IMR-90 (cell line): ENCODE results near the gene ADTRP. TPM values are rescaled to one million over a fixed set of nuclear protein-coding genes. Genes with fewer than 3 reads are reported as not detected.

ENCODE experiments used
- ATAC-seq: fragments of 200-7000 bp; cut with Tn5 transposase; 2 replicates; pipeline ENCODE4 v1.9.1; 2020; ENCODE audit warnings: low read depth, mild to moderate bottlenecking, moderate library complexity
- BruUV-seq: library from RNA; stranded (reverse); fragments of 400-500 nt; replicated peaks from 2 replicates; lab custom pipeline; 2021; lab: Mats Ljungman, UMichigan
- CTCF ChIA-PET: fragments of 300-600 bp; formaldehyde crosslinking; extraction: SDS; loops from one replicate; lab custom pipeline; 2021; ENCODE audit warnings: antibody characterized with exemption; lab: Yijun Ruan, JAX
- POLR2A ChIA-PET: fragments of 300-600 bp; sonication (Branson Sonifier 250); formaldehyde crosslinking; loops from one replicate; lab custom pipeline; 2022; ENCODE audit warnings: antibody characterized with exemption; ENCODE audit not compliant: unreplicated experiment; lab: Charles Lee
- DNase-seq: peaks from one replicate; pipeline ENCODE4 v3.0.0; 2013
- H2AFZ ChIP-seq: replicated peaks from 2 replicates; pipeline ENCODE3; 2013; ENCODE audit warnings: low read length, mild to moderate bottlenecking; ENCODE audit not compliant: poor library complexity
- H2AK5ac ChIP-seq: 2 replicates; pipeline ENCODE4 v1.6.1; 2013; ENCODE audit warnings: low read depth, low read length, inconsistent platforms
- H2AK9ac ChIP-seq: replicated peaks from 2 replicates; pipeline ENCODE3; 2013; ENCODE audit warnings: mild to moderate bottlenecking, low read depth, low read length, moderate library complexity; ENCODE audit not compliant: poor library complexity
- H2BK120ac ChIP-seq: 2 replicates; pipeline ENCODE4 v1.6.1; 2013; ENCODE audit warnings: low read depth, low read length, inconsistent platforms
- H2BK15ac ChIP-seq: 3 replicates; pipeline ENCODE4 v1.6.1; 2013; ENCODE audit warnings: low read depth, low read length, inconsistent platforms
- H2BK20ac ChIP-seq: 2 replicates; pipeline ENCODE4 v1.6.1; 2013; ENCODE audit warnings: low read depth, mild to moderate bottlenecking, inconsistent platforms, low read length, moderate library complexity
- H2BK5ac ChIP-seq: 2 replicates; pipeline ENCODE4 v1.6.1; 2013; ENCODE audit warnings: mild to moderate bottlenecking, low read depth, low read length, inconsistent platforms; ENCODE audit not compliant: poor library complexity, severe bottlenecking
- H3K14ac ChIP-seq: replicated peaks from 2 replicates; pipeline ENCODE4 v1.6.1; 2013; ENCODE audit warnings: low read depth, low read length, inconsistent platforms
- H3K18ac ChIP-seq: 2 replicates; pipeline ENCODE4 v1.6.1; 2013; ENCODE audit warnings: low read depth, low read length, control low read depth
- H3K23ac ChIP-seq: 2 replicates; pipeline ENCODE4 v1.6.1; 2013; ENCODE audit warnings: low read depth, low read length, inconsistent platforms
- H3K27ac ChIP-seq: 2 replicates; pipeline ENCODE4 v1.5.1; 2013; ENCODE audit warnings: mild to moderate bottlenecking, control low read depth, low read length; ENCODE audit not compliant: insufficient read depth
- H3K27me3 ChIP-seq: 2 replicates; pipeline ENCODE4 v1.6.1; 2013; ENCODE audit warnings: low read length; ENCODE audit not compliant: control insufficient read depth, insufficient read depth
- H3K36me3 ChIP-seq: 2 replicates; pipeline ENCODE4 v1.6.1; 2013; ENCODE audit warnings: low read length, mixed read lengths; ENCODE audit not compliant: control insufficient read depth, insufficient read depth
- H3K4ac ChIP-seq: 2 replicates; pipeline ENCODE4 v1.6.1; 2013; ENCODE audit warnings: low read depth, low read length, inconsistent platforms
- H3K4me1 ChIP-seq: 2 replicates; pipeline ENCODE4 v1.6.1; 2013; ENCODE audit warnings: low read length, mixed read lengths; ENCODE audit not compliant: control insufficient read depth, insufficient read depth
- H3K4me2 ChIP-seq: 2 replicates; pipeline ENCODE4 v1.6.1; 2013; ENCODE audit warnings: low read depth, mild to moderate bottlenecking, control low read depth, low read length, moderate library complexity
- H3K4me3 ChIP-seq: 2 replicates; pipeline ENCODE4 v1.5.1; 2013; ENCODE audit warnings: low read depth, mild to moderate bottlenecking, control low read depth, low read length, moderate library complexity; ENCODE audit not compliant: insufficient read depth
- H3K56ac ChIP-seq: 2 replicates; pipeline ENCODE4 v1.6.1; 2013; ENCODE audit warnings: low read length, inconsistent platforms; ENCODE audit not compliant: insufficient read depth; ENCODE audit errors: extremely low read depth
- H3K79me1 ChIP-seq, 2 experiments: 2 replicates each; pipeline ENCODE4 v1.6.1; 2013; ENCODE audit warnings: low read length in 2 of 2, inconsistent platforms in 1 of 2, low read depth in 1 of 2
- H3K9ac ChIP-seq: 2 replicates; pipeline ENCODE4 v1.6.1; 2013; ENCODE audit warnings: low read depth, low read length, control low read depth
- H3K9me1 ChIP-seq: 2 replicates; pipeline ENCODE4 v1.6.1; 2013; ENCODE audit warnings: low read length, inconsistent platforms; ENCODE audit not compliant: insufficient read depth
- H3K9me3 ChIP-seq: 2 replicates; pipeline ENCODE4 v1.6.1; 2013; ENCODE audit warnings: low read length; ENCODE audit not compliant: control insufficient read depth, insufficient read depth
- H4K20me1 ChIP-seq: 2 replicates; pipeline ENCODE4 v1.6.1; 2013; ENCODE audit warnings: low read length, inconsistent platforms; ENCODE audit not compliant: insufficient read depth
- H4K5ac ChIP-seq: 2 replicates; pipeline ENCODE4 v1.6.1; 2013; ENCODE audit warnings: mild to moderate bottlenecking, low read depth, low read length, control low read depth
- H4K8ac ChIP-seq, 2 experiments: 2 replicates each; pipeline ENCODE4 v1.6.1; 2013; ENCODE audit warnings: low read depth in 2 of 2, low read length in 2 of 2, control low read depth in 1 of 2, inconsistent platforms in 1 of 2
- H4K91ac ChIP-seq: 2 replicates; pipeline ENCODE4 v1.6.1; 2013; ENCODE audit warnings: low read depth, low read length, inconsistent platforms; ENCODE audit not compliant: insufficient read depth
- BHLHE40 ChIP-seq: fragments of 150-350 bp; IDR thresholded peaks from 2 replicates; pipeline ENCODE4 v1.6.1; 2016; ENCODE audit warnings: mild to moderate bottlenecking, low read depth, low read length
- CEBPB ChIP-seq: IDR thresholded peaks from 2 replicates; pipeline ENCODE4 v1.6.1; 2012; ENCODE audit warnings: low read depth, low read length, improper control_type of control experiment
- CTCF ChIP-seq: conservative IDR thresholded peaks from 2 replicates; pipeline ENCODE4 v1.5.1; 2012; ENCODE audit warnings: mild to moderate bottlenecking, low read depth, low read length, improper control_type of control experiment
- ELK1 ChIP-seq: fragments of 150-350 bp; IDR thresholded peaks from 2 replicates; pipeline ENCODE4 v1.6.1; 2016; ENCODE audit warnings: low read depth, mild to moderate bottlenecking, low read length, moderate library complexity, borderline replicate concordance
- FOS ChIP-seq: fragments of 150-350 bp; IDR thresholded peaks from 2 replicates; pipeline ENCODE4 v1.6.1; 2016; ENCODE audit warnings: low read depth, low read length
- MAFK ChIP-seq: IDR thresholded peaks from 2 replicates; pipeline ENCODE4 v1.6.1; 2012; ENCODE audit warnings: low read depth, low read length, improper control_type of control experiment
- MAZ ChIP-seq: IDR thresholded peaks from 2 replicates; pipeline ENCODE4 v1.6.1; 2012; ENCODE audit warnings: low read depth, mild to moderate bottlenecking, low read length, improper control_type of control experiment, moderate library complexity, borderline replicate concordance
- MXI1 ChIP-seq: IDR thresholded peaks from 2 replicates; pipeline ENCODE4 v1.6.1; 2012; ENCODE audit warnings: low read depth, mild to moderate bottlenecking, low read length, moderate library complexity, borderline replicate concordance
- POLR2A ChIP-seq: IDR thresholded peaks from 2 replicates; pipeline ENCODE4 v1.6.1; 2012; ENCODE audit warnings: mild to moderate bottlenecking, low read depth, low read length
- RCOR1 ChIP-seq: IDR thresholded peaks from 2 replicates; pipeline ENCODE4 v1.6.1; 2012; ENCODE audit warnings: mild to moderate bottlenecking, low read length, improper control_type of control experiment; ENCODE audit not compliant: insufficient replicate concordance
- RFX5 ChIP-seq: IDR thresholded peaks from 2 replicates; pipeline ENCODE4 v1.8.0; 2012; ENCODE audit warnings: low read depth, mild to moderate bottlenecking, low read length, moderate library complexity
- USF2 ChIP-seq: fragments of 150-350 bp; IDR thresholded peaks from 2 replicates; pipeline ENCODE4 v1.6.1; 2017; ENCODE audit warnings: mild to moderate bottlenecking, antibody characterized with exemption, low read length, low read depth
- WGBS, 2 experiments: methylation state at CpG; one replicate each; pipeline versions ENCODE4 v1.1.5 to v1.1.7; 2013; ENCODE audit warnings: missing lambda C conversion rate in 2 of 2; ENCODE audit not compliant: insufficient read length in 1 of 2; ENCODE audit errors: extremely low coverage in 2 of 2; 5-methylcytosine and 5-hydroxymethylcytosine counted together
- dilution Hi-C: fragments of 300-500 bp; cut with HindIII; formaldehyde crosslinking; loops from one replicate; pipeline ENCODE4 v1.14.3; 2018; ENCODE audit warnings: low sequenced_read_pairs; ENCODE audit not compliant: unreplicated experiment
- in situ Hi-C: fragments of 300-500 bp; cut with MboI; formaldehyde crosslinking; loops from 3 replicates; pipeline ENCODE4 v1.14.3; 2019; ENCODE audit warnings: low sequenced_read_pairs, inconsistent platforms, mixed read lengths
- intact Hi-C: fragments of 100-400 bp; cut with micrococcal nuclease; formaldehyde crosslinking; loops from 2 replicates; pipeline ENCODE4 v1.10.0; 2022
- polyA plus RNA-seq, 3 experiments: library from polyadenylated mRNA; depleted of rRNA; stranded (reverse); fragments of >200 nt; gene quantifications; 2 replicates each; pipeline ENCODE4 v1.2.3, GENCODE V29; 2012; ENCODE audit warnings: low replicate concordance in 1 of 3
- total RNA-seq: library from RNA; depleted of rRNA; stranded (reverse); fragments of >200 nt; gene quantifications from 2 replicates; pipeline ENCODE4 v1.2.3, GENCODE V29; 2012

ADTRP gene
- total and polyA plus RNA-seq, 2 of the 4 experiments (the other 2 are of a cell fraction) = 0.50 to 0.72 TPM

- H4K20me1 ChIP-seq = no peaks in the 10 kb centered on the region
- peak overlapping the region; percentile 95 for H2BK20ac ChIP-seq
- no TSS peak for BruUV-seq
- H4K91ac ChIP-seq = peak overlapping the region; percentile 90
- CTCF ChIA-PET = interaction anchor here (0.7 to 1.6 kb wide), 2 partner anchors 45 to 116 kb away, joined by 4 read pairs; no protein-coding TSS in a partner anchor
- no peaks in the 10 kb centered on the region; a peak in 1 of 4 replicates for H3K79me1 ChIP-seq
- H3K23ac ChIP-seq = peak overlapping the region; percentile 80
- H2BK5ac ChIP-seq = peak overlapping the region; percentile 95
- H3K4me1 ChIP-seq = peaks cover 36% of the 10 kb centered on the region
- H2AK9ac ChIP-seq = peak overlapping the region; percentile 80
- H3K9ac ChIP-seq = peak overlapping the region; percentile 18
- H3K27me3 ChIP-seq = no peaks in the 10 kb centered on the region
- peak overlapping the region; percentile 91 for H3K18ac ChIP-seq
- no peaks in the 10 kb centered on the region for H3K36me3 ChIP-seq
- peak overlapping the region; percentile 95 for H2AK5ac ChIP-seq
- H3K4me2 ChIP-seq = peak overlapping the region; percentile 14
- H2BK15ac ChIP-seq = peak overlapping the region; percentile 96; the same call in 2 of the 3 replicates
- peak overlapping the region; percentile 89 for H2AFZ ChIP-seq
- H3K4ac ChIP-seq = peak overlapping the region; percentile 98
- peak overlapping the region; percentile 56 to 89 for H4K8ac ChIP-seq
- intact Hi-C loops (loop anchor here (1.0 to 5.0 kb wide), 3 partner anchors 76 to 185 kb away; no protein-coding TSS in a partner anchor), in situ Hi-C loops (no loop called here), dilution Hi-C loops (no loop called here)
- H3K56ac ChIP-seq = peak overlapping the region; percentile 60
- DNase-seq = peak; percentile 100
- peak overlapping the region; percentile 93 for H3K14ac ChIP-seq
- H4K5ac ChIP-seq = peak overlapping the region; percentile 80
- H3K9me1 ChIP-seq = peaks cover 27% of the 10 kb centered on the region
- no peaks in the 10 kb centered on the region for H3K9me3 ChIP-seq
- WGBS, 2 experiments = 72% methylated on average over 9 of the region's 27 CpGs; no CpG with 5 or more reads in 1 of the 2 experiments
- POLR2A ChIA-PET = interaction anchor here (0.8 kb wide), 1 partner anchor 68 kb away, joined by 4 read pairs; no protein-coding TSS in a partner anchor
- H3K4me3 ChIP-seq = no peak overlapping the region
- peak overlapping the region; percentile 81 for H3K27ac ChIP-seq
- peak overlapping the region; percentile 97 for H2BK120ac ChIP-seq
- ATAC-seq = peak; percentile 81
- TF ChIP-seq CEBPB = peak; percentile 89
- TF ChIP-seq FOS = peak; percentile 82
- TF ChIP-seq RFX5 = no peak
- TF ChIP-seq USF2 = peak; percentile 90
- TF ChIP-seq MAFK = no peak
- peak; percentile 46 for TF ChIP-seq RCOR1
- peak; percentile 74 for TF ChIP-seq BHLHE40
- no peak for TF ChIP-seq ELK1
- peak; percentile 56; the same call in 1 of the 2 replicates for TF ChIP-seq MXI1
- no peak for TF ChIP-seq CTCF
- TF ChIP-seq MAZ = peak; percentile 77
- TF ChIP-seq POLR2A = peak; percentile 74; the same call in 1 of the 2 replicates
Observed at GRCh38 chr6:11770546-11771466, 7.8 kb downstream of the ADTRP start.
